NB4 (cell line): ENCODE data around the gene ADAMTS12.

Source experiments
- MYC ChIP-seq: IDR thresholded peaks from 2 replicates; pipeline ENCODE4 v1.6.1; 2011; ENCODE audit warnings: low read depth, low read length
- POLR2A ChIP-seq: IDR thresholded peaks from 2 replicates; pipeline ENCODE4 v1.6.1; 2011; ENCODE audit warnings: mild to moderate bottlenecking; ENCODE audit not compliant: insufficient read length; ENCODE audit errors: extremely low read depth
- TF ChIP-seq, protein P1 (sequence below): IDR thresholded peaks from one replicate; pipeline ENCODE4 v1.5.1; 2012; ENCODE audit warnings: low read depth, low read length
- TF ChIP-seq, protein P2 (sequence below): IDR thresholded peaks from 2 replicates; pipeline ENCODE4 v1.6.1; 2011; ENCODE audit warnings: low read depth, low read length

DNA sequence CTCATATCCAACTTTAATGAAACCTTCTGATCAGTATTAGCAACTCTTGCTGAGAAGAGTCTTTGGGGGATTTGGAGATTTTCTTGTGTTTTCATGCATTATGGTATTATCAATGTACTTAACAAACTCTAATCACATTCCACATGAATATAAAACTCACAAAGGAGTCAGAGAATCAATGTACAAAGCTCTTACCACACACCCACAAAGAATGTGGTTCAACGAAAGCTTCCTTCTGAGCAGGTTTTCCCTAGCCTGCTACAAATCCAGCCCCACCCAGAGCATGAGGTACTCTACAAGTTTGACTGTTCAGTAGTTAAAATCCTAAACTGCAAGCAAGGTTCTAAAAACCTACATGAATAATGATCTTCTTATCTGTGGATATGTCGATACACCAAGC, 240.9 kb downstream of the ADAMTS12 start:
- TF ChIP-seq, protein P1, sequence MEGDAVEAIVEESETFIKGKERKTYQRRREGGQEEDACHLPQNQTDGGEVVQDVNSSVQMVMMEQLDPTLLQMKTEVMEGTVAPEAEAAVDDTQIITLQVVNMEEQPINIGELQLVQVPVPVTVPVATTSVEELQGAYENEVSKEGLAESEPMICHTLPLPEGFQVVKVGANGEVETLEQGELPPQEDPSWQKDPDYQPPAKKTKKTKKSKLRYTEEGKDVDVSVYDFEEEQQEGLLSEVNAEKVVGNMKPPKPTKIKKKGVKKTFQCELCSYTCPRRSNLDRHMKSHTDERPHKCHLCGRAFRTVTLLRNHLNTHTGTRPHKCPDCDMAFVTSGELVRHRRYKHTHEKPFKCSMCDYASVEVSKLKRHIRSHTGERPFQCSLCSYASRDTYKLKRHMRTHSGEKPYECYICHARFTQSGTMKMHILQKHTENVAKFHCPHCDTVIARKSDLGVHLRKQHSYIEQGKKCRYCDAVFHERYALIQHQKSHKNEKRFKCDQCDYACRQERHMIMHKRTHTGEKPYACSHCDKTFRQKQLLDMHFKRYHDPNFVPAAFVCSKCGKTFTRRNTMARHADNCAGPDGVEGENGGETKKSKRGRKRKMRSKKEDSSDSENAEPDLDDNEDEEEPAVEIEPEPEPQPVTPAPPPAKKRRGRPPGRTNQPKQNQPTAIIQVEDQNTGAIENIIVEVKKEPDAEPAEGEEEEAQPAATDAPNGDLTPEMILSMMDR: no peak
- TF ChIP-seq POLR2A: no peak
- TF ChIP-seq, protein P2, sequence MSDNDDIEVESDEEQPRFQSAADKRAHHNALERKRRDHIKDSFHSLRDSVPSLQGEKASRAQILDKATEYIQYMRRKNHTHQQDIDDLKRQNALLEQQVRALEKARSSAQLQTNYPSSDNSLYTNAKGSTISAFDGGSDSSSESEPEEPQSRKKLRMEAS: no peak
- no peak for TF ChIP-seq MYC
